Activated CD8-positive, alpha-beta T cell treated with anti-CD3 and anti-CD28 coated beads for 36 hours (primary cell): ENCODE measurements around the gene GPR158. TPM values are rescaled to one million over a fixed set of nuclear protein-coding genes. Genes with fewer than 3 reads are reported as not detected.

Source experiments
- ATAC-seq: fragments of 200-7000 bp; cut with Tn5 transposase; one replicate; pipeline ENCODE4 v1.10.0; 2021; ENCODE audit warnings: mild to moderate bottlenecking, moderate library complexity
- CTCF ChIA-PET: fragments of 350-600 bp; sonication (Branson Sonifier 250); formaldehyde crosslinking; loops from one replicate; lab custom pipeline; 2021; ENCODE audit warnings: antibody characterized with exemption; lab: Charles Lee
- POLR2A ChIA-PET: fragments of 350-600 bp; sonication (Branson Sonifier 250); formaldehyde crosslinking; loops from one replicate; lab custom pipeline; 2021; ENCODE audit warnings: antibody characterized with exemption; lab: Charles Lee
- DNase-seq: peaks from one replicate; pipeline ENCODE4 v3.0.0-alpha.2; 2020
- H3K27ac Mint-ChIP-seq: one replicate; pipeline ENCODE4 v1.8.0; 2021; ENCODE audit warnings: mild to moderate bottlenecking, mixed read lengths
- H3K27me3 Mint-ChIP-seq: one replicate; pipeline ENCODE4 v1.8.0; 2021; ENCODE audit warnings: mixed read lengths
- H3K36me3 Mint-ChIP-seq: one replicate; pipeline ENCODE4 v1.8.0; 2021; ENCODE audit warnings: low read depth, mixed read lengths
- H3K4me1 Mint-ChIP-seq: one replicate; pipeline ENCODE4 v1.8.0; 2021; ENCODE audit warnings: low read depth, mixed read lengths
- H3K4me3 Mint-ChIP-seq: one replicate; pipeline ENCODE4 v1.8.0; 2021; ENCODE audit warnings: mild to moderate bottlenecking, moderate library complexity, mixed read lengths
- H3K9me3 Mint-ChIP-seq: one replicate; pipeline ENCODE4 v1.8.0; 2021; ENCODE audit warnings: mixed read lengths
- intact Hi-C: fragments of 100-400 bp; cut with micrococcal nuclease; formaldehyde crosslinking; loops from one replicate; pipeline ENCODE4 v1.10.0; 2022
- total RNA-seq, 2 experiments: library from RNA; stranded (reverse); gene quantifications; one replicate each; pipeline ENCODE4 v1.2.3, GENCODE V29; 2021
- TF ChIP-seq, protein P1 (sequence below): fragments of 200-600 bp; IDR thresholded peaks from one replicate; pipeline ENCODE4 v1.8.0; 2022; ENCODE audit warnings: antibody characterized with exemption, mild to moderate bottlenecking

Gene GPR158
- total RNA-seq, 2 experiments from 2014 or later = not detected

DNA sequence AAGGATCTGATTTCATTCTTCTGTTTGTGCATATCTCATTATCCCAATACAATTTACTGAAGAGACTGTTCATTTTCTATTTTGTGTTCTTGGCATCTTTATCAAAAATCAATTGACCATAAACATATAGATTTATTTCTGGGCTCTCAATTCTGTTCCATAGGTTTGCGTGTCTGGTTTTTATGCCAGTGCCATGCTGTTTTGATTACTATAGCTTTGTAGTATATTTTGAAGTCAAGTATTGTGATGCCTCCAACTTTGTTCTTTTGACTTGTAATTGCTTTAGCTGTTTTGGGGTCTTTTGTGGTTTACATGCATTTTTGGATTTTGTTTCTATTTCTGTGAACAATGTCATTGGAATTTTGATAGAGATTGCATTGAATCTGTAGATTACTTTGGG lies 278.8 kb downstream of the GPR158 start:
- ChIA-PET POLR2A (no interaction called here), CTCF (no interaction called here)
- intact Hi-C loops = no loop called here
- Mint-ChIP-seq H3K36me3 (no peaks in the 10 kb centered on the region), H3K27ac (no peak overlapping the region), H3K9me3 (peaks cover 8% of the 10 kb centered on the region), H3K4me1 (no peaks in the 10 kb centered on the region), H3K27me3 (no peaks in the 10 kb centered on the region), H3K4me3 (no peak overlapping the region)
- ATAC-seq (no peak), DNase-seq (no peak)
- TF ChIP-seq, protein P1, sequence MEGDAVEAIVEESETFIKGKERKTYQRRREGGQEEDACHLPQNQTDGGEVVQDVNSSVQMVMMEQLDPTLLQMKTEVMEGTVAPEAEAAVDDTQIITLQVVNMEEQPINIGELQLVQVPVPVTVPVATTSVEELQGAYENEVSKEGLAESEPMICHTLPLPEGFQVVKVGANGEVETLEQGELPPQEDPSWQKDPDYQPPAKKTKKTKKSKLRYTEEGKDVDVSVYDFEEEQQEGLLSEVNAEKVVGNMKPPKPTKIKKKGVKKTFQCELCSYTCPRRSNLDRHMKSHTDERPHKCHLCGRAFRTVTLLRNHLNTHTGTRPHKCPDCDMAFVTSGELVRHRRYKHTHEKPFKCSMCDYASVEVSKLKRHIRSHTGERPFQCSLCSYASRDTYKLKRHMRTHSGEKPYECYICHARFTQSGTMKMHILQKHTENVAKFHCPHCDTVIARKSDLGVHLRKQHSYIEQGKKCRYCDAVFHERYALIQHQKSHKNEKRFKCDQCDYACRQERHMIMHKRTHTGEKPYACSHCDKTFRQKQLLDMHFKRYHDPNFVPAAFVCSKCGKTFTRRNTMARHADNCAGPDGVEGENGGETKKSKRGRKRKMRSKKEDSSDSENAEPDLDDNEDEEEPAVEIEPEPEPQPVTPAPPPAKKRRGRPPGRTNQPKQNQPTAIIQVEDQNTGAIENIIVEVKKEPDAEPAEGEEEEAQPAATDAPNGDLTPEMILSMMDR = no peak

DNA sequence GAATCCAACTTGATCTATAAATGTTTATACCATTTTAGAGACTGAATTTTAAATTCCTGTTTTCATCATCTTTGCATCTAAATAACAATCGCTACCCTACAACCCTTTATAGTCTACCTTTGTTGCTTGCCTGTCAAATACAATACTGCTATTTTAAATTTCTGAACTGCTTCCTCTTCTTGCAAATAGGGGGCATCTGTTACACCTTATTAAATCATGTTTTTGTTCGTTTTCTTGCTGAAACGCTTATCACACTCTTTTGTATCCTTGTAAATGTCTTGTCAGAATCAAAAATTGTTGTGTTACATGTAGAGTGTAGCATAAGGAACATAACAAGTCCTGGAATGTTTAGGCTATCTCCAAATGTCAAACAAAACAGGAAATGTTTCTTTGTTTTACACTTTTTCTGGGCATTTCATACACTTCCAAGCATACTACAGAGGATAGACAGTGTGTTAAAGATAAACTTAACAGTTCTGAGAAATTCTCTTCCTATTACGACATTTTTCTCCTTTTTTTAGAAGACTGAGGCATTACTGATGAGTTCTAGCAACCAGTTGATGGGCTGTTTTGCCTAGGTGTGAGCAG lies 281.3 kb downstream of the GPR158 start:
- intact Hi-C loops = no loop called here

DNA sequence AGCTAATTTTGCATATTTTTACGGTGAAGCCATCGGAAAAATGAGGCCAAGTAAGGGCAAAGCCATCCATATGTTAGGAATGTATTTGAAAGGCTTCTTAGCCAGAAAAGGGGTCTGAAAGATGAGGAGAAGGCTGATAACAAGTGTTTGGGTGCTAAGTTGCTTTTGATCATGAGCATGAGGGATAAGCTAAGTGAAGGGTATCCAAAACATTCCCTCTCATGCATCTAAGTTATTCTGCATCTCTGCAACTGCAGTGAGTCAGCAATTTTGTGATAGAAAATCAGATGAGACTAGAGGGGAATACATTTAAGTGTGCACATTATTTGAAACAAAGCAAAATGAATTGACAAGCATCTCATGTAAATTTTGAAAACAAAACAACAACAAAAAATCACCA lies 282.8 kb downstream of the GPR158 start:
- no peaks in the 10 kb centered on the region for H3K4me1 Mint-ChIP-seq
- peaks cover 8% of the 10 kb centered on the region for H3K9me3 Mint-ChIP-seq
- CTCF ChIA-PET = no interaction called here
- H3K4me3 Mint-ChIP-seq = no peak overlapping the region
- H3K27me3 Mint-ChIP-seq = no peaks in the 10 kb centered on the region
- intact Hi-C loops = no loop called here
- POLR2A ChIA-PET = no interaction called here
- TF ChIP-seq, protein P1 = no peak
- H3K36me3 Mint-ChIP-seq = no peaks in the 10 kb centered on the region
- no peak for ATAC-seq
- no peak overlapping the region for H3K27ac Mint-ChIP-seq
- DNase-seq = no peak

More for the DNA sequence above, 281.3 kb downstream of the GPR158 start:
- Mint-ChIP-seq H3K27ac (no peak overlapping the region), H3K4me3 (no peak overlapping the region), H3K9me3 (peaks cover 8% of the 10 kb centered on the region), H3K4me1 (no peaks in the 10 kb centered on the region), H3K36me3 (no peaks in the 10 kb centered on the region), H3K27me3 (no peaks in the 10 kb centered on the region)
- ATAC-seq (no peak), DNase-seq (no peak)
- POLR2A ChIA-PET = no interaction called here
- TF ChIP-seq, protein P1 = no peak
- CTCF ChIA-PET = no interaction called here

DNA sequence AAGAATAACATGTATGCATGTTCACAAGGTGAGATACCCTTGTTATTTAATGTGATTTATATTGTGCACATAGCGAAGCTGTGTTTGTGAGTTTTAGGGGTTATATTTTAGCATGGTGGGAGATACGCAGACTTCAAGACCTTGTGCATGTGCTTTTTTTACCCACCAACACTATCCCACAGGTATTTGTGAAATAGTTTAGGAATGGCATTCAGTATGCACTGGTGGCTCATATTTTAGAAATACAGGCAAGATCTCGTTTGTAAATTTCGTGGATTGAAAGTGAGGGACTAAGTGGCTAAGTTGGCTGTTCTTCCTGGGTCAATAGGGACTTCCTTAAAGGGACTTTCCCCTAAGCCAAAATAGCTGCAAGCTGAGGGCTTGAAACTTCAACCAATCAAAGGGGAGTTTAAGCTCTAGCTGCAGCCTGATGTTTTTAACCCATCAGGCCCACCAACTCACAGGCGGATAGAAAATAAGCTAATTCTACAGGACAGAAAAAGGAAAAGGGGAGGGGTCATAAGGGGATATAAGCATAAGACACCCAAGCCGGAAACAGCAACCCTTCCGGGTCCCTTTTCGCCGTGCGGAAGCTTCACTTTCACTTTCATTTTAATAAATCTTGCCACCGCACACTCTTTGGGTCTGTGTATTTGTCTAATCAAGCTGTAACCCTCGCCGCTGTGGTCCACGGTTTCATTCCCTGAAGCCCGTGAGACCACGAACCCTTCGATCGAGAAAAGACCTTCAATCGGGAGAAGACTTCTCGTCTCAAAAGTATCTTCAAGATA lies 291.0 kb downstream of the GPR158 start:
- no peak overlapping the region for H3K27ac Mint-ChIP-seq
- H3K4me1 Mint-ChIP-seq = no peaks in the 10 kb centered on the region
- TF ChIP-seq, protein P1 = no peak
- no peaks in the 10 kb centered on the region for H3K27me3 Mint-ChIP-seq
- CTCF ChIA-PET = no interaction called here
- no peak overlapping the region for H3K4me3 Mint-ChIP-seq
- intact Hi-C loops = no loop called here
- no peaks in the 10 kb centered on the region for H3K36me3 Mint-ChIP-seq
- H3K9me3 Mint-ChIP-seq = peaks cover 2% of the 10 kb centered on the region
- POLR2A ChIA-PET = no interaction called here
- DNase-seq (no peak), ATAC-seq (no peak)

DNA sequence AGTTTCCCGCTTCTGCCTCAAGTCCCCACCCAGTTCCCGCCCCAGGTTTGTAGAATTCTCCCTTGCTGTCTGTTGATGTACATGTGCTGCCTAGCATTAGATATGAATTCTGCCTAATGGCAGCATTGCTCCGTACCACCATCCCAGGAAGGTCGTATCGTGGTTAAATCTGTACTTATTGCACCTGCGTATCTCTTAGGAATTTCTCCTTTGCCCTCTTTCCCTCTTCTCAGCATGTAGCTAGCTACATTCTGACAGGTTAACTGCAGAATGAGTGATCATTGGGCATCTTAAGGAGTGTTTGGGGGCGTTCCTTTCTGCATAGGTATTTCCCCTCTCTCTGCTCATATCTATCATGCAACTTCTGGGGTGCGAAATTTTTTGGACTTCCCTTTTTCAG lies 293.1 kb downstream of the GPR158 start:
- intact Hi-C loops = no loop called here
- TF ChIP-seq, protein P1 = no peak
- DNase-seq (no peak), ATAC-seq (no peak)
- Mint-ChIP-seq H3K9me3 (peaks cover 4% of the 10 kb centered on the region), H3K36me3 (no peaks in the 10 kb centered on the region), H3K27me3 (no peaks in the 10 kb centered on the region), H3K4me1 (no peaks in the 10 kb centered on the region), H3K4me3 (no peak overlapping the region), H3K27ac (no peak overlapping the region)
- POLR2A ChIA-PET = no interaction called here
- CTCF ChIA-PET = no interaction called here
